K562 (cell line): ENCODE data around the gene TMEM114. TPM values are rescaled to one million over a fixed set of nuclear protein-coding genes. Genes with fewer than 3 reads are reported as not detected.

ENCODE experiments used
- ATAC-seq: fragments of 200-7000 bp; cut with Tn5 transposase; 3 replicates; pipeline ENCODE4 v1.9.1; 2020; ENCODE audit warnings: moderate library complexity
- BruUV-seq: library from RNA; stranded (reverse); fragments of 400-500 nt; replicated peaks from 2 replicates; lab custom pipeline; 2021; lab: Mats Ljungman, UMichigan
- CTCF ChIA-PET: fragments of 300-600 bp; formaldehyde crosslinking; extraction: SDS; loops from one replicate; lab custom pipeline; 2021; ENCODE audit warnings: low intra/inter-chr PET ratio; lab: Yijun Ruan, JAX
- POLR2A ChIA-PET: fragments of 300-600, 350-650 bp; sonication (Branson Sonifier 250); formaldehyde crosslinking; extraction: SDS; loops from one replicate; lab custom pipeline; 2021; ENCODE audit warnings: antibody characterized with exemption, inconsistent platforms; lab: Yijun Ruan, JAX
- DNase-seq, 4 experiments: peaks; one replicate each; pipeline versions ENCODE4 v3.0.0 to v3.0.0-alpha.2; 2011 to 2018; ENCODE audit warnings: low spot score in 3 of 4, mixed read lengths in 3 of 4; ENCODE audit errors: extremely low read depth in 1 of 4
- FAIRE-seq: peaks from 2 replicates; lab custom pipeline; 2011; peaks lifted over from hg19 to GRCh38; lab: Jason Lieb, UNC
- H2AFZ ChIP-seq: 2 replicates; pipeline ENCODE4 v1.6.0; 2011; ENCODE audit warnings: low read depth, low read length, control low read depth, inconsistent platforms
- H3K27ac ChIP-seq: fragments of 200-600 bp; 3 replicates; pipeline ENCODE4 v1.8.0; 2011; ENCODE audit warnings: low read depth, mild to moderate bottlenecking, control low read depth, inconsistent platforms, low read length, moderate library complexity, mixed read lengths; ENCODE audit errors: extremely low read depth
- H3K27me3 ChIP-seq, 2 experiments: fragments of 300-600 bp in 1 of 2; 2 replicates in 1 of 2; 3 replicates in 1 of 2; pipeline versions ENCODE4 v1.6.0 to v1.8.0; 2011; ENCODE audit warnings: inconsistent platforms in 2 of 2, low read length in 2 of 2, mild to moderate bottlenecking in 1 of 2, mixed read lengths in 1 of 2, moderate library complexity in 1 of 2; ENCODE audit not compliant: control insufficient read depth in 2 of 2, insufficient read depth in 2 of 2
- H3K36me3 ChIP-seq: fragments of 300-600 bp; 3 replicates; pipeline ENCODE4 v1.8.0; 2011; ENCODE audit warnings: mild to moderate bottlenecking, low read length, inconsistent platforms; ENCODE audit not compliant: control insufficient read depth, insufficient read depth
- H3K4me1 ChIP-seq, 2 experiments: fragments of 200-600 bp in 1 of 2; replicated peaks in 1 of 2; 2 replicates in 1 of 2; 3 replicates in 1 of 2; pipeline versions ENCODE4 v1.5.1 to v1.8.0; 2011; ENCODE audit warnings: inconsistent platforms in 2 of 2, low read length in 2 of 2, mild to moderate bottlenecking in 1 of 2, mixed read lengths in 1 of 2, moderate library complexity in 1 of 2; ENCODE audit not compliant: control insufficient read depth in 2 of 2, insufficient read depth in 2 of 2
- H3K4me2 ChIP-seq: 2 replicates; pipeline ENCODE4 v1.6.1; 2011; ENCODE audit warnings: low read length, control low read depth, inconsistent platforms, mixed read lengths; ENCODE audit not compliant: insufficient read depth
- H3K4me3 ChIP-seq: fragments of 200-600 bp; sonication (generic), shearing (Covaris generic); 2 replicates; pipeline ENCODE4 v1.5.1; 2016; ENCODE audit warnings: control low read depth, inconsistent platforms
- H3K79me2 ChIP-seq: fragments of 200-600 bp; 3 replicates; pipeline ENCODE4 v1.8.0; 2011; ENCODE audit warnings: low read length, inconsistent platforms; ENCODE audit not compliant: control insufficient read depth, insufficient read depth
- H3K9ac ChIP-seq, 2 experiments: 2 replicates each; pipeline versions ENCODE4 v1.6.0 to v1.6.1; 2011; ENCODE audit warnings: low read depth in 2 of 2, low read length in 2 of 2, control low read depth in 1 of 2, inconsistent platforms in 1 of 2, mild to moderate bottlenecking in 1 of 2, mixed read lengths in 1 of 2; ENCODE audit not compliant: insufficient read depth in 1 of 2
- H3K9me1 ChIP-seq: one replicate; pipeline ENCODE4 v1.6.0; 2011; ENCODE audit warnings: inconsistent platforms, mild to moderate bottlenecking, low read length, moderate library complexity; ENCODE audit not compliant: control insufficient read depth, insufficient read depth
- H3K9me3 ChIP-seq: replicated peaks from 2 replicates; pipeline ENCODE4 v1.5.1; 2011; ENCODE audit warnings: low read depth, low read length, inconsistent platforms; ENCODE audit not compliant: control insufficient read depth, insufficient read depth
- H4K20me1 ChIP-seq: replicated peaks from 2 replicates; pipeline ENCODE4 v1.6.1; 2011; ENCODE audit warnings: low read length, inconsistent platforms, mixed read lengths; ENCODE audit not compliant: control insufficient read depth, insufficient read depth
- ARHGAP35 ChIP-seq: fragments of 450-650 bp; IDR thresholded peaks from 2 replicates; pipeline ENCODE4 v1.6.1; 2018; ENCODE audit not compliant: partially characterized antibody
- ASH1L ChIP-seq: fragments of 450-650 bp; IDR thresholded peaks from 2 replicates; pipeline ENCODE4 v1.6.1; 2018; ENCODE audit warnings: borderline replicate concordance, mild to moderate bottlenecking, low read depth; ENCODE audit not compliant: partially characterized antibody
- CCNT2 ChIP-seq: IDR thresholded peaks from 2 replicates; pipeline ENCODE4 v1.6.1; 2011; ENCODE audit warnings: borderline replicate concordance, low read depth, mild to moderate bottlenecking, moderate library complexity, mixed read lengths, low read length; ENCODE audit not compliant: insufficient read length; ENCODE audit errors: extremely low read depth
- E2F3 ChIP-seq: fragments of 250-450 bp; sonication (Bioruptor Pico); IDR thresholded peaks from 2 replicates; pipeline ENCODE4 v1.4.0; 2020; ENCODE audit warnings: mild to moderate bottlenecking
- PHF20 ChIP-seq: fragments of 450-650 bp; IDR thresholded peaks from 2 replicates; pipeline ENCODE4 v1.6.1; 2018; ENCODE audit not compliant: partially characterized antibody
- POLR3G ChIP-seq: IDR thresholded peaks from 2 replicates; pipeline ENCODE4 v1.6.1; 2011; ENCODE audit not compliant: insufficient read length, insufficient replicate concordance; ENCODE audit errors: extremely low read depth
- WGBS: fragments of 100-300 bp; shearing (Covaris generic); methylation state at CpG from one replicate; pipeline ENCODE4 v1.1.6; 2016; ENCODE audit warnings: low coverage, mixed read lengths; ENCODE audit not compliant: insufficient coverage; ENCODE audit errors: missing lambda C conversion rate; 5-methylcytosine and 5-hydroxymethylcytosine counted together
- in situ Hi-C: fragments of 300-500 bp; cut with MboI; formaldehyde crosslinking; loops from 4 replicates; pipeline ENCODE4 v1.15.0; 2018; ENCODE audit warnings: inconsistent platforms, mixed read lengths
- intact Hi-C: fragments of 100-400 bp; cut with micrococcal nuclease; formaldehyde crosslinking; loops from 2 replicates; pipeline ENCODE4 v1.14.2; 2022
- polyA plus RNA-seq, 8 experiments: library from polyadenylated mRNA; depleted of rRNA in 4 of 8; stranded (reverse) in 5 of 8; unstranded in 3 of 8; fragments of >200 nt; fragmentation: Nextera tagmentation in 2 of 8; fragmentation: Illumina TruSeq in 1 of 8; extraction: Ambion mirVana in 2 of 8; extraction: Trizol in 1 of 8; gene quantifications; 2 replicates each; pipeline versions ENCODE4 v1.2.1 to v1.2.3, GENCODE V29; 2011 to 2014; ENCODE audit warnings: inconsistent platforms in 1 of 8, missing spikeins in 1 of 8
- total RNA-seq, 7 experiments: library from RNA; depleted of rRNA in 6 of 7; stranded (reverse); fragments of >200 nt in 6 of 7; fragmentation: Illumina TruSeq in 2 of 7; extraction: Trizol in 2 of 7; gene quantifications; 2 replicates each; pipeline versions ENCODE4 v1.2.1 to v1.2.3, GENCODE V29; 2011 to 2021; ENCODE audit warnings: low replicate concordance in 1 of 7
- TF ChIP-seq, protein P1 (sequence below): fragments of 250-450 bp; sonication (Bioruptor Pico); IDR thresholded peaks from 2 replicates; pipeline ENCODE4 v1.8.0; 2022; ENCODE audit warnings: inconsistent platforms, mild to moderate bottlenecking, moderate library complexity, borderline replicate concordance

TMEM114 gene
- total and polyA plus RNA-seq, 9 of the 15 experiments (the other 6 are each of a cell fraction or from before 2014, with no cell fraction given) = not detected

DNA sequence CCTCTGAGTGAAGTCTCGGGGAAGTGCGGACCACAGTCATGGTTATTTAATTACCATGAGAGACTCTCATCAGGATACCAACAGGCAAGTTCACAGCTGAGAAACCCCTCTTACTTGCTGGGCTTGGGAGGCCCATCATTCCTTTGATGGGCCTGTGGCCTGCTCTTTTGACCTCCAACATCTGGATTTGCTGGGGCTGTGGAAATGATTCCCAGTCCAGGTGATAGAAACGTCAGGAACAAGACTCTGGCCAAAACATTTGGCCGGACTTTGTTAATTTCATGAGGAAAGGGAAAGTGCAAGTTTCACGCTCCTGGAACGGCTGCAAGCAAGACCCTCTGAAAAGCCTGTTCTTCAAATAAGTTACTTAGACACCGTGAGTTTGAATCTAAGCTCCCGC lies 42.5 kb downstream of the TMEM114 start:
- Histone ChIP-seq H3K36me3 (no peaks in the 10 kb centered on the region), H3K4me2 (no peak overlapping the region), H3K79me2 (no peaks in the 10 kb centered on the region), H2AFZ (no peak overlapping the region), H3K4me1 (no peaks in the 10 kb centered on the region), H3K4me3 (no peak overlapping the region), H3K9me3 (no peaks in the 10 kb centered on the region), H3K9me1 (no peaks in the 10 kb centered on the region), H4K20me1 (no peaks in the 10 kb centered on the region), H3K27me3 (peaks cover 9 to 15% of the 10 kb centered on the region in 2 experiments; a peak in 2 of 5 replicates), H3K9ac (no peak overlapping the region), H3K27ac (no peak overlapping the region)
- BruUV-seq = no TSS peak
- ChIA-PET POLR2A (no interaction called here), CTCF (no interaction called here)
- no peak for TF ChIP-seq CCNT2
- TF ChIP-seq E2F3 (CRISPR knock-in tag) = no peak
- TF ChIP-seq, protein P1, sequence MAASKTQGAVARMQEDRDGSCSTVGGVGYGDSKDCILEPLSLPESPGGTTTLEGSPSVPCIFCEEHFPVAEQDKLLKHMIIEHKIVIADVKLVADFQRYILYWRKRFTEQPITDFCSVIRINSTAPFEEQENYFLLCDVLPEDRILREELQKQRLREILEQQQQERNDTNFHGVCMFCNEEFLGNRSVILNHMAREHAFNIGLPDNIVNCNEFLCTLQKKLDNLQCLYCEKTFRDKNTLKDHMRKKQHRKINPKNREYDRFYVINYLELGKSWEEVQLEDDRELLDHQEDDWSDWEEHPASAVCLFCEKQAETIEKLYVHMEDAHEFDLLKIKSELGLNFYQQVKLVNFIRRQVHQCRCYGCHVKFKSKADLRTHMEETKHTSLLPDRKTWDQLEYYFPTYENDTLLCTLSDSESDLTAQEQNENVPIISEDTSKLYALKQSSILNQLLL (CRISPR knock-in tag) = no peak
- TF ChIP-seq ARHGAP35 = no peak
- no peak for TF ChIP-seq PHF20
- TF ChIP-seq POLR3G = no peak
- TF ChIP-seq ASH1L = no peak
- intact Hi-C loops = no loop called here
- DNase-seq (no peak), FAIRE-seq (no peak), ATAC-seq (no peak)
- in situ Hi-C loops = no loop called here
- 1% methylated on average over 8 of the region's 8 CpGs for WGBS
